Nephron progenitor cell (in vitro differentiated cells): ENCODE measurements around the gene GRAP.

Source experiments
- DNase-seq: peaks from one replicate; pipeline ENCODE4 v3.0.0; 2021
- H3K27ac Mint-ChIP-seq: 2 replicates; pipeline ENCODE4 v1.8.0; 2021; ENCODE audit warnings: mild to moderate bottlenecking, moderate library complexity, mixed read lengths
- H3K27me3 Mint-ChIP-seq: 2 replicates; pipeline ENCODE4 v1.8.0; 2021; ENCODE audit warnings: mild to moderate bottlenecking, low read depth, mixed read lengths; ENCODE audit not compliant: poor library complexity
- H3K36me3 Mint-ChIP-seq: 2 replicates; pipeline ENCODE4 v1.8.0; 2021; ENCODE audit warnings: low read depth, mixed read lengths
- H3K4me1 Mint-ChIP-seq: 2 replicates; pipeline ENCODE4 v1.8.0; 2021; ENCODE audit warnings: mixed read lengths
- H3K4me3 Mint-ChIP-seq: 2 replicates; pipeline ENCODE4 v1.8.0; 2021; ENCODE audit warnings: mild to moderate bottlenecking, moderate library complexity, mixed read lengths
- H3K9me3 Mint-ChIP-seq: 2 replicates; pipeline ENCODE4 v1.8.0; 2021; ENCODE audit warnings: mild to moderate bottlenecking, moderate library complexity, mixed read lengths
- CTCF ChIP-seq: fragments of 200-600 bp; sonication (generic); IDR thresholded peaks from 2 replicates; pipeline ENCODE4 v1.5.0; 2021; ENCODE audit warnings: antibody characterized with exemption

Gene GRAP

GRCh38 chr17:18981642-18982424 is 64.9 kb downstream of the GRAP start:
- Mint-ChIP-seq H3K36me3 (no peaks in the 10 kb centered on the region), H3K27ac (peak overlapping the region; percentile 61), H3K4me3 (no peak overlapping the region), H3K27me3 (peaks cover 5% of the 10 kb centered on the region), H3K9me3 (no peaks in the 10 kb centered on the region), H3K4me1 (peaks cover 41% of the 10 kb centered on the region)
- TF ChIP-seq CTCF: no peak
- DNase-seq: no peak

GRCh38 chr17:18981335-18981641 is 65.5 kb downstream of the GRAP start:
- no peak overlapping the region for H3K4me3 Mint-ChIP-seq
- peaks cover 36% of the 10 kb centered on the region for H3K4me1 Mint-ChIP-seq
- H3K36me3 Mint-ChIP-seq: no peaks in the 10 kb centered on the region

GRCh38 chr17:18980682-18981334 is 65.9 kb downstream of the GRAP start:
- DNase-seq: peak; percentile 37
- no peak for TF ChIP-seq CTCF
- no peak overlapping the region for H3K4me3 Mint-ChIP-seq
- H3K9me3 Mint-ChIP-seq: no peaks in the 10 kb centered on the region
- H3K27me3 Mint-ChIP-seq: peaks cover 5% of the 10 kb centered on the region
- H3K36me3 Mint-ChIP-seq: no peaks in the 10 kb centered on the region
- H3K4me1 Mint-ChIP-seq: peaks cover 31% of the 10 kb centered on the region
- peak overlapping the region; percentile 54 for H3K27ac Mint-ChIP-seq

More at GRCh38 chr17:18981335-18981641, 65.5 kb downstream of the GRAP start:
- no peak for TF ChIP-seq CTCF
- H3K27me3 Mint-ChIP-seq: peaks cover 5% of the 10 kb centered on the region
- peak overlapping the region; percentile 54 for H3K27ac Mint-ChIP-seq
- H3K9me3 Mint-ChIP-seq: no peaks in the 10 kb centered on the region
- no peak for DNase-seq

DNA sequence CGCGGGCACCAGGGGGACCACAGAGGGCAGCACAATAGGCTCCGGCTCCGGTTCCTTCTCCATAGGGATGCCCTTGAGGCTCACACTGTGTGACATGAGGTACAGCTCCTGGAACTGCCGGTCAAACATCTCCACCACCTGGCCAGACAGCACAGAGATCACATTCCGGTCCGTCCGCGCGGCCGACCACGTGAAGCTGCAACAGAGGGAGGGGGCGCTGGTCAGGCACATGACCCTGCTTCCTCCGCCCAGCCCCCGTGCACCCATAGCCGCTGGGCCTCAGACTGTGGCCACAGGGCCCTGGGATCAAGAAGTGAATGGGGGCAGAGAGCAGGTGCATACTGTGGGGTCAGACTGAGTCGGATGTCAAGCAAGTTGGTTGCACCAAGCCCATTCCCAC is 68.1 kb downstream of the GRAP start:
- no peak for TF ChIP-seq CTCF
- Mint-ChIP-seq H3K9me3 (no peaks in the 10 kb centered on the region), H3K27me3 (peaks cover 5% of the 10 kb centered on the region), H3K4me3 (no peak overlapping the region), H3K36me3 (no peaks in the 10 kb centered on the region), H3K4me1 (peaks cover 30% of the 10 kb centered on the region), H3K27ac (no peak overlapping the region)
- no peak for DNase-seq

GRCh38 chr17:18978050-18978449 is 68.7 kb downstream of the GRAP start:
- Mint-ChIP-seq H3K9me3 (no peaks in the 10 kb centered on the region), H3K36me3 (no peaks in the 10 kb centered on the region), H3K27ac (no peak overlapping the region), H3K4me1 (peaks cover 30% of the 10 kb centered on the region), H3K27me3 (peaks cover 2% of the 10 kb centered on the region), H3K4me3 (no peak overlapping the region)
- no peak for TF ChIP-seq CTCF
- no peak for DNase-seq

GRCh38 chr17:18977646-18978045 is 69.1 kb downstream of the GRAP start:
- Mint-ChIP-seq H3K36me3 (no peaks in the 10 kb centered on the region), H3K4me1 (peaks cover 30% of the 10 kb centered on the region), H3K27me3 (peaks cover 2% of the 10 kb centered on the region), H3K4me3 (no peak overlapping the region), H3K27ac (no peak overlapping the region), H3K9me3 (no peaks in the 10 kb centered on the region)
- no peak for DNase-seq
- no peak for TF ChIP-seq CTCF
